Stimulated activated CD8-positive, alpha-beta memory T cell treated with anti-CD3 and anti-CD28 coated beads, Interleukin-7, amount 100 ng/mL, for 24 hours (primary cell): ENCODE data around the gene NSUN6.

Experiments used
- DNase-seq: peaks from one replicate; pipeline ENCODE4 v3.0.0-alpha.2; 2020; ENCODE audit warnings: low read depth

Gene NSUN6

GRCh38 chr10:18651324-18652007 is at the start of gene NSUN6:
Gene NSUN6, minus strand, starts transcription at chr10:18651587. Its CDS starts 384 bp downstream, at chr10:18651203.
- peak; percentile 92 for DNase-seq

- DNase-seq = no peak
These were observed 48.8 kb upstream of the NSUN6 start for GRCh38 chr10:18699849-18700840.

DNA sequence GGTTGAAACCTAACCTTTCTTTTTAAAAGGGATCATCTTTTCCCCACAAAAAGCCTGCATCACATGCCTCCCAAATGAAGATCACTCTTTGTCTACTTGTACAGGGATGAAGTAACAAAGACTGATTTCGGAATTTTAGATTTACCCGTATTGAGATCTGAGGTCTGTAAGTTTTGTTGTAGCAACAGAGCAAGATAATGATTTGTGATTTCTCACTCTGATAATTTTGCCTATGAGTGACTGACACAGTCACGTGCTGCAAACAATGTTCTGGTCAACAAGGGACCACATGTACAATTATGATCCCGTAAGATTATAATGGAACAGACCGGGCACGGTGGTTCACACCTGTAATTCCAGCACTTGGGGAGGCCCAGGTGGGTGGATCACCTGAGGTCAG is 39.2 kb upstream of the NSUN6 start:
- no peak for DNase-seq

DNA sequence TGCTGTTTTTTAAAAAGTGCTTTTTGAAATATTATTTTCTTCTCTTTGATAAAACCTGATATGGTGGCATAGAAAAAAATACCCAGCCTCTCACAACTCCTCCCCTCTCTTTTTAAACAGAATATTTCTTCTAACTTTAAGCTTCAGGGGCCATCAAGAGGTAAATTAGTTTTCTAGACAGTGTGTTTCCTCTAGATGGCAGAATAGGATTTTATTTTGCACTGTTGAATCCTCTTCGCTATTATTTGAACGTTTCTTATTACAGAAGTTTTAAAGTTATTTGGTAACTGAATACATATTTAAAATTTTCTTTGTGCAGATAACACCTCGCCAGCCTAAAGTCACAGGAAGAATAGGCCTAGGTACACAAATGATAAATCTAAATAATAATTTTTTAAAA is 38.1 kb upstream of the NSUN6 start:
- DNase-seq = no peak

DNA sequence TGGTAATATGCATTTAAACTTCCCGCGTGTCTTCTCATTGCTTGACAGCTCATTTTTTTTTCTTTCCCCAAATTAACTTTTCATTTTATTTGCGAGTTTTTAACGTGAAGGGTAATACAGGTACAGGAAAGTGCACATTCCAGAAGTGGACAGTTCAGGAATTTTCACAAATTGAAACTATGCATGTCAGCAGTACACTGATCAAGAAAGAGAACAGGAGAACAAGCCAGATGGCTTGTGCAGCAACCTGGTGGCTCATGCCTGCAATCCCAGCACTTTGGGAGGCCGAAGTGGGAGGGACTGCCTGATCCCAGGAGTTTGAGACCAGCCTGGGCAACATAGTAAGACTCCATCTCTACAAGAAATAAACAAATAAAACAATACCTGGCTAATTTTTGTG is 36.3 kb upstream of the NSUN6 start:
- DNase-seq = no peak

GRCh38 chr10:18687195-18687594 is 35.8 kb upstream of the NSUN6 start:
- no peak for DNase-seq

- no peak for DNase-seq
These were observed 34.2 kb upstream of the NSUN6 start for GRCh38 chr10:18685555-18685954.

- no peak for DNase-seq
These were observed 33.6 kb upstream of the NSUN6 start for GRCh38 chr10:18684953-18685352.

GRCh38 chr10:18684416-18684815 is 33.0 kb upstream of the NSUN6 start:
- no peak for DNase-seq

- no peak for DNase-seq
These were observed 32.0 kb upstream of the NSUN6 start for GRCh38 chr10:18683427-18683826.

DNA sequence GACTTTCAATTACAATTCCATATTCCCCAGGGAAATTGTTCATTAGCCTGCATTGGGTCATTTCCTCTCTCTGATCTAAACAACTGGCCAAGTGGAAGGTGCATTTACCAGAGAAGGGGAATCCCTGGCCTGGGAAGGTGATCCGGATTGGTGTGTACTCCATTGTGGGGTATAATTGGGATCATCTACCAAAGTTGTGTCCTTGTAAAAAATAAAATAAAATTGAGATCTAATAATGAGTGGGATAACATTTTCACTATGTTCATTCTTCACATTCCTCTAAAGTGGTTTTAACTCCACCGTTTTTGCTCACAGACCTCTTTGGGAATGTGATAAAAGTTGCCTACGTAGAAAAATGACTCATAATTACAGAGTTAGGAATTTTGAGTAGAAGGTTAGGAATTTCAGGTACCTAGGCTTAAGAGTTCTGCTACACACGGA is 30.6 kb upstream of the NSUN6 start:
- no peak for DNase-seq

GRCh38 chr10:18681366-18681765 is 30.0 kb upstream of the NSUN6 start:
- DNase-seq = no peak

- no peak for DNase-seq
These were observed 29.4 kb upstream of the NSUN6 start for GRCh38 chr10:18680754-18681153.

- no peak for DNase-seq
These were observed 23.9 kb upstream of the NSUN6 start for GRCh38 chr10:18675086-18675801.

DNA sequence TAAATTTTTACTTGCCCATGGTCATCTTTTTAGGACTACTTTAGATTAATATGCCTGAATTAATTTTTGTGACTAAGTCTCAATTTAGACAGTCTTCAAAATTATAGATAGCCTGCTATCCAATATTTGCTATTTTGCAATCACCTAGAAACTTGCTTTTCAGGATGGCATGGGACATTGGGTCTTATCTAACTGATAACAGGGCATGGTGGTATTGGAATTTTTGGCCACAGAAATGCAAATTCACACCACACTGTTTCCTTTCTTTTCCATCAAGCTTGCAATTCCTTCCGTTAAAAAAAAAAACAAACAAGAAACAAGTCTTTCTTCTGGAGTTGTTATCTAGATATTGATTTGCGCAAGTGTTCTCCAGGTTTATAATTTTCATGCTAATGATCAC is 16.6 kb upstream of the NSUN6 start:
- DNase-seq = no peak

- DNase-seq = no peak
These were observed 15.4 kb upstream of the NSUN6 start for GRCh38 chr10:18666810-18667209.

- no peak for DNase-seq
These were observed 14.6 kb upstream of the NSUN6 start for GRCh38 chr10:18665815-18666558.

DNA sequence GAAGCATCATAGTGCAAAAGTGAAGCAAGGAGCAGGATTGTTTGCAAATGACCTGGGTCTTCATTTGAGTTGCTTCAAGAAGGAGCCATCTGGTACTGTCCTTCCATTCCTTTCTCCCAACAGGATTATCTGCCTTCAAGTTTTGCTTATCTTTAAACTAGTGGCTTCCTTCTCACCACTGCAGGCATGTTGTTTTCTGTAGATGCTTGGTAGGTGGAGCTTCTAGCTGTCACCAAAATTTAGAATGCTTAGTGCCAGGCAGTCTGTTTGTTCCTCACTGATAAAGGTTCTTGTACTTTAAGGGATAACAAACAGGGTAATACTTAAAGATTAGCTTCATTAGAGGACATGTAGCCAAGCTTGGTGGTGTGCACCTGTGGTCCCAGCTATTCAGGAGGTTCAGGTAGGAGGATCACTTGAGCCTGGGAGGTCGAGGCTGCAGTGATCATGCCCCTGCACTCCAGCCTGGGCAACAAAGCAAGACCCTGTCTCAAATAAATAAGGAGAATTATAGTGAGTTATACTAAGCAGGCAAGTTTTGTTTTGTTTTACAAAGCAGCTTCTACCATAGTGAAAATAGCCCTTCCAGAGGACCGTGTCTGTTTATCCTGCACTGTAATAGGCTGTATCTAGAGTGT is 13.6 kb upstream of the NSUN6 start:
- DNase-seq = no peak

DNA sequence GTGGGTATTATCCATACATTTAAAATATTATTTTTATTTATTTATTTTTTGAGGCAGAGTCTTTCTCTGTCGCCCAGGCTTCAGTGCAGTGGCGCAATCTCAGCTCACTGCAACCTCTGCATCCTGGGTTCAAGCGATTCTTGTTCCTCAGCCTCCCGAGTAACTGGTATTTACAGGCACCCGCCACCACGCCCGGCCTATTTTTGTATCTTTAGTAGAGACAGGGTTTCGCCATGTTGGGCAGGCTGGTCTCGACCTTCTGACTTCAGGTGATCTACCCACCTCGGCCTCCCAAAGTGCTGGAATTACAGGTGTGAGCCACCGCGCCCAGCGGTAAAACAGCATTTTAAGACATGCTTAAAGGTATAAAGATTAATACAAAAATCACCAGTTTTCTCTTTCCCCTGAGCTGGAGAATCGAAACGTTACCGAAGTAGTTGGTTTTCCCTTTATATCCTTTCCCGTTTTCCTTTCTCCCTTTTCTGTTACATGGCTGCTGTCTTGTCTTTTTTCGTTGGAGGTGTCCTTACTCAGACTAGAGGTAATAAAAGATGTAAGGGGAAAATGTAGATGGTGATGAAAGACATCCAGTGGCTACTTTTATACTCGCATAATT is 9.5 kb upstream of the NSUN6 start:
- DNase-seq = no peak

DNA sequence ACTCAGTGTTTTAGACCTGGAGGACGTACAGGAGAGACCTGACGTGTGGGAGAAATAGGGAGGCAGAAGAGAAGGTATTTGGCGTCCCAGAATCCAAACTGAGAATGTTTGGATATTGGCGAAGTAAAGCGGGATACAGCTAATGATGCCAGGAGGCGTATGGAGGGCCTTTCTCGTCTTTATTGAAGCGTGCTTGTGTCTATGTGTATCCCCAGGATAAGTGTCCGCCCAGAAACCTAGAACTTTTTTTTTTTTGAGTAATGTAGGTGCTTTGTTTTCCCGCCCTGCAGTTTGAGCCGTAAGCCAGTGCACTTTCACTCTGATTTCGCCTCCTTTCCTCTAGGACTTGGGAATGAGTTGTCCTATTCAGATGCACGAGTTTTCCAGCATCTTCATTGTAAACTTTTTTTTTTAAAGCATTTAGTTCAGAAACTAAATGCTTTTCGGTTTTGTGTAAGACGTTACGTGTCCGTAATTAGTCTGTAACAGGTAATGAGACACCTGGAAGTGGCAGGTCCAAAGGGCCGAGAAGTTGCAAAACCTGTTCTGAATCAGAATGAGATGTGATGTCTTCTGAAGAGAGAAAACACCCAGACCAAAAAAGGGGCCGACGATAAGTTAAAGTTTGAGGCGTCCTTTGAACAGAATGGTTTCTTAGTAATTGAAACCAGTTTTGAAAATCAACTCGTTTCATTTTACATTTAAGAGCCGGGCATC is 8.6 kb upstream of the NSUN6 start:
- DNase-seq = no peak
